Measurements from ENCODE around the gene TRIM2.

DNA sequence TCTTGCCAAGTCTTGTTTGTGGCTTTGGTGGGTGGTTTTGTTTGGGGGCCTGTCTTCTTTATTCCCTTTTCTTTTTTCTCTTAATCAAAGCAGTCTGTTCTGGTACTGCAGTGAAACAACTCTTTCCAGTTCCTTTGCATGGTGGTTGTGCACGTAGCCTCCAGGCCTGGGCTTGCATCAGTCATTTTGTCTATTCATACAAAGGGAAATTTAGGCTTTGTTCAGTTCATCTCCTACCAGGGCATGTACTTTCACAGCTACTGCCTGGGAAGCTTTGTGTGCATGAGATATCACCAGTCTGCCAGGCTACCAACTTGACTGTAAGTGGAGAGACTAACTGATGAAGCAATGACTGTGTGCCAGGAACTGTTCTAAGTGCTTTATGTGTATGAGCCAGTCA lies 8.5 kb downstream of the TRIM2 start:
- TF ChIP-seq, protein P1, sequence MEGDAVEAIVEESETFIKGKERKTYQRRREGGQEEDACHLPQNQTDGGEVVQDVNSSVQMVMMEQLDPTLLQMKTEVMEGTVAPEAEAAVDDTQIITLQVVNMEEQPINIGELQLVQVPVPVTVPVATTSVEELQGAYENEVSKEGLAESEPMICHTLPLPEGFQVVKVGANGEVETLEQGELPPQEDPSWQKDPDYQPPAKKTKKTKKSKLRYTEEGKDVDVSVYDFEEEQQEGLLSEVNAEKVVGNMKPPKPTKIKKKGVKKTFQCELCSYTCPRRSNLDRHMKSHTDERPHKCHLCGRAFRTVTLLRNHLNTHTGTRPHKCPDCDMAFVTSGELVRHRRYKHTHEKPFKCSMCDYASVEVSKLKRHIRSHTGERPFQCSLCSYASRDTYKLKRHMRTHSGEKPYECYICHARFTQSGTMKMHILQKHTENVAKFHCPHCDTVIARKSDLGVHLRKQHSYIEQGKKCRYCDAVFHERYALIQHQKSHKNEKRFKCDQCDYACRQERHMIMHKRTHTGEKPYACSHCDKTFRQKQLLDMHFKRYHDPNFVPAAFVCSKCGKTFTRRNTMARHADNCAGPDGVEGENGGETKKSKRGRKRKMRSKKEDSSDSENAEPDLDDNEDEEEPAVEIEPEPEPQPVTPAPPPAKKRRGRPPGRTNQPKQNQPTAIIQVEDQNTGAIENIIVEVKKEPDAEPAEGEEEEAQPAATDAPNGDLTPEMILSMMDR (conservative IDR thresholded peaks at IDR 0.05; ENCODE audit: low read depth in 2 of 2), result no peak
- TF ChIP-seq EZH2 (IDR thresholded peaks at IDR 0.05; ENCODE audit: low read depth, unreplicated experiment) (no peak), POLR2AphosphoS5 (IDR thresholded peaks at IDR 0.05; ENCODE audit: low read depth) (no peak), STAT1 (IDR thresholded peaks at IDR 0.05; ENCODE audit: unreplicated experiment) (no peak), EZH2phosphoT487 (IDR thresholded peaks at IDR 0.05; ENCODE audit: unreplicated experiment) (no peak), JUNB (IDR thresholded peaks at IDR 0.05; ENCODE audit: unreplicated experiment) (no peak)
